H1 (cell line): Measurements from ENCODE around the gene ARHGAP25.

Experiments
- CEBPB ChIP-seq: IDR thresholded peaks from 2 replicates; pipeline ENCODE4 v1.6.1; 2012; ENCODE audit warnings: low read depth, low read length
- CREB1 ChIP-seq: IDR thresholded peaks from 2 replicates; pipeline ENCODE4 v1.6.1; 2012; ENCODE audit warnings: inconsistent platforms
- EZH2 ChIP-seq: fragments of 200-600 bp; sonication (generic); IDR thresholded peaks from 2 replicates; pipeline ENCODE4 v1.7.1; 2012; ENCODE audit warnings: low read depth, mild to moderate bottlenecking, moderate library complexity, low read length, inconsistent platforms; ENCODE audit not compliant: severe bottlenecking
- GTF2F1 ChIP-seq: IDR thresholded peaks from 2 replicates; pipeline ENCODE4 v1.6.1; 2012; ENCODE audit warnings: low read depth, low read length, improper control_type of control experiment, borderline replicate concordance
- KDM1A ChIP-seq: fragments of 200-600, 300-600 bp; sonication (generic); IDR thresholded peaks from 2 replicates; pipeline ENCODE4 v1.7.1; 2016; ENCODE audit warnings: mild to moderate bottlenecking, low read length, borderline replicate concordance
- POLR2A ChIP-seq, 2 experiments: IDR thresholded peaks; 1 replicate in 1 of 2; 2 replicates in 1 of 2; pipeline ENCODE4 v1.6.1; 2011; ENCODE audit warnings: low read depth in 2 of 2, low read length in 2 of 2, mild to moderate bottlenecking in 2 of 2; ENCODE audit errors: control extremely low read depth in 1 of 2
- POLR2AphosphoS5 ChIP-seq: IDR thresholded peaks from 2 replicates; pipeline ENCODE4 v1.6.1; 2011; ENCODE audit warnings: low read depth, low read length
- RAD21 ChIP-seq, 2 experiments: IDR thresholded peaks in 1 of 2; conservative IDR thresholded peaks in 1 of 2; 2 replicates each; pipeline ENCODE4 v1.6.1; 2011; ENCODE audit warnings: low read depth in 2 of 2, low read length in 2 of 2, improper control_type of control experiment in 1 of 2, inconsistent platforms in 1 of 2, mild to moderate bottlenecking in 1 of 2, moderate library complexity in 1 of 2
- TF ChIP-seq, protein P1 (sequence below): IDR thresholded peaks from 2 replicates; pipeline ENCODE4 v1.6.1; 2011; ENCODE audit warnings: low read depth, mild to moderate bottlenecking, low read length; ENCODE audit not compliant: insufficient read depth
- TF ChIP-seq, protein P2 (sequence below), 3 experiments: IDR thresholded peaks; 1 replicate in 2 of 3; 2 replicates in 1 of 3; pipeline versions ENCODE4 v1.5.1 to v1.6.1; 2011; ENCODE audit warnings: low read length in 3 of 3, mild to moderate bottlenecking in 3 of 3, inconsistent platforms in 2 of 3, low read depth in 1 of 3, moderate library complexity in 1 of 3; ENCODE audit not compliant: insufficient read depth in 1 of 3; ENCODE audit errors: control extremely low read depth in 1 of 3
- TF ChIP-seq, protein P3 (sequence below): IDR thresholded peaks from 2 replicates; pipeline ENCODE4 v1.6.1; 2012; ENCODE audit warnings: low read length, inconsistent platforms

DNA sequence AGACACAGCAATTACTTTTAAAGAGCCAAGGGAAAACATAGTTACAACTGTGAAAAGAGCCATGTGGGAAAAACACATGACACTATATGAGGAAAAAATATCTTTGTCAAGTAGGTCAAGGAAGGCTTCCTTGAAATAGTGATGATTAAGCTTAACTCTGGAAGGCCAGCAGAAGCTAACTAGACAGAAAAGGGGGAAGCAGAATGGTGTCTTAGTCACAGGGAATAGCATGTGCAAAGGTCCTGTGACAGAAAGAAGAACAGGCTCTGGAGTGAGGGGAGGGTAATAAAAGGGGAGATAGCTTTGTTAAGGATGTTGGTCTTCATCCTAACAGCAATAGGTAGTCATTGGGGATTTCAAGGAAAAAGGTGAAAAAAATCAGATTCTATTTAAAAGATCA lies 64.0 kb downstream of the ARHGAP25 start:
- TF ChIP-seq, protein P1, sequence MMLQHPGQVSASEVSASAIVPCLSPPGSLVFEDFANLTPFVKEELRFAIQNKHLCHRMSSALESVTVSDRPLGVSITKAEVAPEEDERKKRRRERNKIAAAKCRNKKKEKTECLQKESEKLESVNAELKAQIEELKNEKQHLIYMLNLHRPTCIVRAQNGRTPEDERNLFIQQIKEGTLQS = no peak
- no peak for TF ChIP-seq GTF2F1
- TF ChIP-seq RAD21 (IDR thresholded peaks at IDR 0.05 in 1 of 2, conservative IDR thresholded peaks at IDR 0.05 in 1 of 2; ENCODE audit: low read depth in 2 of 2, low read length in 2 of 2) = no peak
- TF ChIP-seq, protein P2, sequence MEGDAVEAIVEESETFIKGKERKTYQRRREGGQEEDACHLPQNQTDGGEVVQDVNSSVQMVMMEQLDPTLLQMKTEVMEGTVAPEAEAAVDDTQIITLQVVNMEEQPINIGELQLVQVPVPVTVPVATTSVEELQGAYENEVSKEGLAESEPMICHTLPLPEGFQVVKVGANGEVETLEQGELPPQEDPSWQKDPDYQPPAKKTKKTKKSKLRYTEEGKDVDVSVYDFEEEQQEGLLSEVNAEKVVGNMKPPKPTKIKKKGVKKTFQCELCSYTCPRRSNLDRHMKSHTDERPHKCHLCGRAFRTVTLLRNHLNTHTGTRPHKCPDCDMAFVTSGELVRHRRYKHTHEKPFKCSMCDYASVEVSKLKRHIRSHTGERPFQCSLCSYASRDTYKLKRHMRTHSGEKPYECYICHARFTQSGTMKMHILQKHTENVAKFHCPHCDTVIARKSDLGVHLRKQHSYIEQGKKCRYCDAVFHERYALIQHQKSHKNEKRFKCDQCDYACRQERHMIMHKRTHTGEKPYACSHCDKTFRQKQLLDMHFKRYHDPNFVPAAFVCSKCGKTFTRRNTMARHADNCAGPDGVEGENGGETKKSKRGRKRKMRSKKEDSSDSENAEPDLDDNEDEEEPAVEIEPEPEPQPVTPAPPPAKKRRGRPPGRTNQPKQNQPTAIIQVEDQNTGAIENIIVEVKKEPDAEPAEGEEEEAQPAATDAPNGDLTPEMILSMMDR (IDR thresholded peaks at IDR 0.05; ENCODE audit: control extremely low read depth in 1 of 3, insufficient read depth in 1 of 3, low read depth in 1 of 3, low read length in 3 of 3) = no peak
- TF ChIP-seq, protein P3, sequence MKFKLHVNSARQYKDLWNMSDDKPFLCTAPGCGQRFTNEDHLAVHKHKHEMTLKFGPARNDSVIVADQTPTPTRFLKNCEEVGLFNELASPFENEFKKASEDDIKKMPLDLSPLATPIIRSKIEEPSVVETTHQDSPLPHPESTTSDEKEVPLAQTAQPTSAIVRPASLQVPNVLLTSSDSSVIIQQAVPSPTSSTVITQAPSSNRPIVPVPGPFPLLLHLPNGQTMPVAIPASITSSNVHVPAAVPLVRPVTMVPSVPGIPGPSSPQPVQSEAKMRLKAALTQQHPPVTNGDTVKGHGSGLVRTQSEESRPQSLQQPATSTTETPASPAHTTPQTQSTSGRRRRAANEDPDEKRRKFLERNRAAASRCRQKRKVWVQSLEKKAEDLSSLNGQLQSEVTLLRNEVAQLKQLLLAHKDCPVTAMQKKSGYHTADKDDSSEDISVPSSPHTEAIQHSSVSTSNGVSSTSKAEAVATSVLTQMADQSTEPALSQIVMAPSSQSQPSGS = no peak
- TF ChIP-seq CREB1 = no peak
- no peak for TF ChIP-seq POLR2A (IDR thresholded peaks at IDR 0.05; ENCODE audit: control extremely low read depth in 1 of 2, low read depth in 2 of 2, low read length in 2 of 2)
- no peak for TF ChIP-seq POLR2AphosphoS5
- no peak for TF ChIP-seq EZH2
- TF ChIP-seq KDM1A = 0 out of 2 replicates have a peak, but pooled peaks have one; percentile 44
- no peak for TF ChIP-seq CEBPB
